NCI-H510A (cell line): ENCODE results near the gene CCDC80.

Source experiments
- DNase-seq: peaks from one replicate; lab custom pipeline; 2025; lab: John Stamatoyannopoulos, UW

The CCDC80 gene

DNA sequence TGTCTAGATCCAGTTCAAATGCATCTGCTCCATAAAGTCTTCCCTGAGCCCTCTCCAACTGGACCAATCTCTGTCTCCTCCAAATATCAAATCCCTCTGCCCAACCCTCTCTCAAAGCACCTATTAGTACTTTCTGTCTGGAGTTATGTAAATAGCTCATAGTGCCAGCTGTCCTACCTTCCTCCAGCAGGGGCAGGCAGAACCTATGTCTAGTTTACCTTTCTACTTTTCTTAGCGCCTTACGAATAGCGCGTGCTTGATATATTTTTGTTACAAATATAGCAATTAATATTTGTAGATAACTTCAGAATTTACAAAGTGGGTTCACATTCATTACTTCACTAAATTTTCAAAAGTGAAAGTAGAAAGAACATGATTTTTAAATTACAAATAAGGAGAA, 14.0 kb upstream of the CCDC80 start:
- DNase-seq: no peak

- DNase-seq: no peak
Measured at GRCh38 chr3:112654492-112654891, 13.5 kb upstream of the CCDC80 start.

DNA sequence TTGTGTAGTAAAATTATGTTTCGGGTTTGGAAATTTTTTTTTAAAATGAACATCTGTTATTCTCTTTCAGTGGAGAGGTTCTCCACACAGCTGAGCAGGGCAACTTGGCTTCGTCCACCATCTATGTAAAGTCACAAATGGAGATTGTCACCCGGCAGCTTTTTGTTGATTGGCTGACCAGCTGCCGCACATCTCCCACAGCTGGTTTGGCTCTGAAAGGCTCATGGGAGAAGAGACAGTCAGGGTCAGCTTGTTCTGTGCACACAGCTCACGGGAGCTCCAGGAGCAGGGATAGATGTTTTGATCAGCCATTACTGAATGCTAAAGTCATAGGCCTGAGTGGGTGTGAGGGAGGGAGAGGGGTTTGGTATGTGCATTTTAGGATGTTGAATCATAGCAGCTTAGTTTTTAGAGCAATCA, 12.9 kb upstream of the CCDC80 start:
- no peak for DNase-seq

DNA sequence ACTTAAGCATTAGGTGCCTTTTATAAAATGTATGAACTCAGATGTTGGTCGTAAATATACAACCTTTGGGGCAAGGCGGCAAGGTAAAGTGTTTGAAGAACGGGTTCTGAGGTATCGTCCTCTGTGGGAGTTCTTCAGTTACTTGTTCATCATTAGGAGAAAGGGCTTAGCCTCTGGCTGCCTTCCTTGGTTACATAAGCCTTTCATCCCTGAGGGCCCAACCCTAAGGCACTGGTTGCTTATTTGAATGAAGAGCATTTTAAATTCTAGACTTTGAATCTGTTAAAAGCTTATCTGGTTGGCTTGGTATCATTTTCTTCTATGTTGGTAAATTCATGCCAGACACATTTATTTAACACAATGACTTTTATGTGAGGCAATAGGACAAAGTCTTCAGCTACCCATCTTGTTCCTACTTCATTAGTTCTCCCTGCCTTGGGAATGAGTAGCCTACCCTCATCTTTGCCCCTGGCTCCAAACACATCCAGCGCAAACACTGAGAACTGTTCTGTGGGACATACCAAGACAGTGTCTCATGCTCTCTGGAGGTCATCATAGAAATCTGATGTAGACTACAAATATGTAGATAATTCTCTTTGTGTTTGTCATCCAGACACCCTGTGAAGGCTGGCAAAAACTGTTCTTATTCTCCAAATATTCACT, 12.4 kb upstream of the CCDC80 start:
- DNase-seq: no peak

- no peak for DNase-seq
Measured at GRCh38 chr3:112651516-112651915, 10.6 kb upstream of the CCDC80 start.

- no peak for DNase-seq
Measured at GRCh38 chr3:112651071-112651470, 10.1 kb upstream of the CCDC80 start.

GRCh38 chr3:112650482-112650881, 9.5 kb upstream of the CCDC80 start:
- no peak for DNase-seq

DNA sequence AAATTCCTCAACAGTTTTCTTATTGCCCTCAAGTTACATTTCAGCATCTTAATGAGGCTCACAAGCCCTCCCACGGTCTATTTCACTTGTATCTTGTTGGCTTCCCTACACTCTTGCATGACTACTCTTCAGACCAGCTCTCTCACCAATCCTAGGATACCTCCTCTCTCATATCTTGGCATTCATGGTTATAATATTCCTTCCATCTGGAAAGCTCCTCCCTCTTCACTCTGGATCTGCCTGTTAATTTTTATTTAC, 8.5 kb upstream of the CCDC80 start:
- DNase-seq: no peak

- DNase-seq: no peak
Measured at GRCh38 chr3:112647122-112647521, 6.2 kb upstream of the CCDC80 start.

DNA sequence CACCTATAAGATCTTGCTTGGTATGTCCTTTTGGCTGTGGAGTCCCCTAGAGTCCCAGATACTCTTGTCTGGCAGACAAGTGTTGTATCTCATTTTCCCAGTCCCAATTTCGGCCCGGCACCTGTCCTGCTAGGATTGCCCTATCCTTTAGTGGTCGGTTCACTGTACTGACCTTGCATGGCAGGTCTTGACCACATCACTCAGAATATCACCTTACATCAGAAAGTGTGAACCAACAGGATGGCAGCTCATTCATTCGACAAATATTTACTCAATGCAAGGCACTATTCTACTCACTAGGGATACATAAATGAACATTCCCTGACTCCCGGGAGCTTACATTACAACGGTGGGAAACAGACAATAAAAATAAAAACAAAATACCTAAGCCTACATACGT, 5.7 kb upstream of the CCDC80 start:
- no peak for DNase-seq

GRCh38 chr3:112644453-112644852, 3.5 kb upstream of the CCDC80 start:
- no peak for DNase-seq

- no peak for DNase-seq
Measured at GRCh38 chr3:112643621-112644240, 2.8 kb upstream of the CCDC80 start.

DNA sequence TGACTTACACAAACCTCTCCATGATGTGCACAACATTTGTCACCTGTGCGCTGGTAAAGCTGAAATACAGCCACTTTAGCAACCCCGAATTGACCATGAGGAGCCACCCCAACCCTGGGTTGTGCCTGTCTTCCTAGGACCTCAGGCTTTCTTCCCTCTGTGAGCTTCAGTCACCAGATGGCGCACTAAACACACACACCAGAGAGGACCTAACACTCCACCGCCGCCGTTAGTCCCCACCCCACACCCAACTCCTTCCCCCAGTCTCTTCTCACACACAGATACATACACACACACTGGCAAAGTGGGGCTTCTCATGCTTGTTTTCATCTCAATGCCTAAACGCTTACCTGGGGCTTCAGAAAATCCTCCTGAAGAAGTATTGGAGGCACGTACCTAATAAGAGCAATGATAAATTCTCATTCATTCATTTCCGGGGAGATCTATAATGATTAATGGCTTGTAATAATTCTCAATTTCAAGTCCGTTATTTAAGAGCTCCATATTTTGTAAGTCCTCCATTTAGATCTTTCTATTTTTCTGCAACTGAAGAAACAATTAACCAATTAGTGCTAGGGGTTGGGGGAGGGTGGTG, 2.1 kb upstream of the CCDC80 start:
- DNase-seq: no peak

DNA sequence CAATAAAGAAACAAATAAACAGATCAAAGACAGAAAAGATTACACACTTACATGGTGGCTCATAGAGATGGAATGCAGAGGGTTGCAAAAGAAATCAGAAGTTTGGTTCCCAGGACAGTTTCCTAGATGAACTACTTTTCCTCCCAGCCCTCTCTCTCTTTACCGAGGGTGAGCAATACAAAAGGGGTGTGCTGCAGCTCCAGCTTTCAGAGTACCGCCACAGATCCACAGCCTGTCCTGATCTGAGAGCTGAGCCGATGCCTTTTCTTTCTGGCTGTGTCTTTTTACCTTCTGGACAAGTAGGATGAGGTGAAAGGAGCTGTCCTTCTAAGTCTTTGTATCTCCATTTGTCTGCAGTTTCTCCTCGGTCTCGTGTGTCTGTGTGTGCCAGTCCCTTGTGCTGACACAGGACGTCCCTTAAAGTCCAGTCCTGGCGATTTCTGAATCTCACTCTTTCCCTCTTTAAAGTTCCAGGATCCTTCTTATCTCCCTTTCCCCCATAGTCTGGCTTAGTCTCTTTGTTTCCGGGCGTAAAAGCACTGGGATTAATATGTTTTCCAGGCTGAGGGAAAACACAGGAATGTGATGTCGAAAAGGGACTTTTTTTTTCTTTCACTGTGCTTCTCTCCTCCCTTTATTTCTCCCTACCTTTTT, 540 bp downstream of the CCDC80 start:
- no peak for DNase-seq

DNA sequence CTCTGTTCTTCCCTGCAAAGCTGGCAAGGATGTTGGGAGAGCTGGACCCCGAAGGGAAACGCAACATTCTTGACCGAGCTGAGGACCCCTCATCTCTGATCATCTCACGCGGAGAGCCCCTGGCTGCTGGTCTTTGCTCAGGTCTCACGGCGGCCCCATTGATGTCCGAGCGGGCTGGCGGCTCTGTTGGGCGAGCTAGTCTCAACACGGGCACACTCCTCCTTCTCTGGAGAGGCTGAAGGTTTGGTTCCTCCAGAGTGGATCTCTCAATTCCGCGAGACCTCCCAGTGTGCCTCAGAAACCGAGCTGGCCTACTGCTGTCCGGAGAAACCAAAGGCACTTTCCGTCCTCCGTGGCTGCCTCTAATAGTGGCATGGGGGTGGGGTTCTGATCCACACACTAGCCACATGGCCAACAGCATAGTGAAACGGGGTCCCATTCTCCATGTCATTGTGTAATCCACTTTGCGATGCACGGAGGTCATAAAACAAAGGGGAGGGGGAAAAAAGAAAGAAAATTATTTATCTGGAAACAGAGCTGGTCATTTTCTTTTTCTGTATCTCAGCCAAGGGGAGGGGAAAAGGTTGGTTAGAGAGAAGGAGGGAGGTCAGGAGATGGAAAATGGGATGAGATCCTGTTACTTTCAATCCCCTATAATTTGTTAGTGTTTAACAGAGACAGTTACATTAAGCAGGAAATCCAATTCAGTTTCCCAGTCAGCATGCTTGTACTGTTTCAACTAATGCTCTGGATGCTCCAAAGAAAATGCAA, 1.3 kb downstream of the CCDC80 start:
- DNase-seq: no peak

GRCh38 chr3:112638327-112639020, 2.5 kb downstream of the CCDC80 start:
- no peak for DNase-seq

DNA sequence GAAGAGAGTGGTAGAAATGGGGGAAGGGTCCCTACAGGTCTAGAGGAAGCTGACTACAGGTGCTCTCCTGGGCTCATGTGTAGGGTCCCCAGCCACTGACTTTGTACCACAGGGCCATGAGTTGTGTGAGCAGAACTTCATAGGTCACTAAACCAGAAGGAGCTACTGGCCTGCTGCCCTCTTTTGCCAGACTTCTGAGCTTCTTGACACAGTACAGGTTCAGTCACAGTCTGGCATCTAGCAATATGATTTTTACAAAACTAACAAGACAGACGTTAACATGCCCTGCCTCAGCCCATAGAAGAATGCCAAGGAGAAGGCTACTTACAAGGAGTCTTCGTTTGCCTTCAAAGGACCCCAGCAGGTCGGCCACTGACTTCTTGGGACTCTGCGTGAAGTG, 3.2 kb downstream of the CCDC80 start:
- DNase-seq: no peak

DNA sequence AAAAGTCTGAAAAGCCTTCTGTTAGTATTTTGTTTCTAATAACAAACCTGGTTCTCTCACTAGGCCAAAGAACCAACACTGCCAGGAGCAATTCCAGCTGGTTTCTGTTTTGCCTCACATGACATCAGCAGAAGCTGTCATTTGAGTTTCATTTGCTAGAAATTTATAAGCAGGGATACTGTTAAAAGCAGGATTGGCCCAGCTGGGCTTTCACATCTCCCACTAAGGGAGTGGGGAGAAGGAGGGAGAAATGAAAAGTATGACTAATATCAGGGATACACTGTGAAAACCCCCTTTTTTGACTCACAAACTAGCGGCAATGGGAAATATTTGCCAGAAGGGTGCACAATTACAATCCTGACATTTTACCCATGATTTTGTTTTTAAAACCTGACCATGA, 5.3 kb downstream of the CCDC80 start:
- DNase-seq: no peak

DNA sequence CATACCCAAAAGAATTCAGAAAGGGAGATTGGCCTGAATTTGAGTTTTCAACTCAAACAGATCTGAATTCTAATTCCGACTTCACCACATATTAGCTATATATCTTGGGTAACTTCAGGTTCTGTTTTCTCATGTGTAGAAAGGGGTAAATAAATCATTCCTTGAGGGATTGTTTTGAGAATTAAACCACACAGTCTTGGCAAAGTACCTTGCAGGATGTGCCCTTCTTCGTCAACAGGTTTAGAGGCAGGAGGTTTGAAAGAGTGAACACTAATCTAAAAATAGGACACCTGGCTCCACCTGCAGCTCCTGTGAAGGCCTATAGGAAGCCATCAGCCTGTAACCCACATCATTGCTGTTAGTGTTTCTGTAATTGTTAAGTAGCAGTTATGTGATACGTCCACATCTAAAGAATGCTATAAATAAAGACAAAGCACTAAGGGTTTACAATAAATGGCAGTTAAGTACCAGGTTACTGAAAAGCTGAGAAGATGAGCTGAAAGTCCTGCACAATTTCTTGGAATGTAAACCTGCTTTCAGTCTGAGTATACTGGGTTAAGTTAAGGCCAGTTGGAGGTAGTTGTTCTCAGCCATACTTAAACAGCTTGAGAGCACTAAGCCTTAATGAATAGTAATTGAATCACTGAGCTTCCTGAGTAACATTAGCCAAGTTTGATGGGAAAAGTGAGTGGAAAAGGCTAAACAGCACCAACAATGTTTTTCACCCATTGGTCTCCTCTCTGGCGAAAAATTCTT, 6.0 kb downstream of the CCDC80 start:
- DNase-seq: no peak

GRCh38 chr3:112633757-112634156, 7.2 kb downstream of the CCDC80 start:
- no peak for DNase-seq

DNA sequence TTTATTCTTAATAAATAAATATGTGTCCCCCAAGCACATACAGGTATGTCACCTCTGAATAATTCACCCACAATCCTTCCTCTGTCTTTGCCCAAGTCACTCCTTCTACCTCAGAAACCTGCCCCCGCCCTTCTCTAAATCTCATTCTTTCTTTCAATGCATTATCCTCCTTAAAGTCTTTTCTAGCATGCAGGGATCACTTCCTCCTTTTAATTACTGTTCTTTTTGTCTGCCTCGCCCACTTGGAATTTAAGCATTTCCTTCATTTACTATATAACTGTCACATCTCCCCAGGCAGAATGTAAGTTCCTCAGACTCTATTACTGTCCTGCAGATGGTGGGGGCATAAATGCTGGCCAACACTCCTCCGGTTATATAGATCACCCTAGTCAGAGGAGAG, 7.8 kb downstream of the CCDC80 start:
- DNase-seq: no peak
